ENCODE results near the gene ZP4.

GRCh38 chr1:237894131-237894530 is 3.4 kb upstream of the ZP4 start:
- TF ChIP-seq ELF1 (IDR thresholded peaks at IDR 0.05; ENCODE audit: borderline replicate concordance, low read depth) = no peak
- TF ChIP-seq POLR2AphosphoS5 (IDR thresholded peaks at IDR 0.05; ENCODE audit: low read depth, low read length) = no peak
- no peak for TF ChIP-seq CTCF (IDR thresholded peaks at IDR 0.05 in 2 of 3, conservative IDR thresholded peaks at IDR 0.05 in 1 of 3; ENCODE audit: borderline replicate concordance in 1 of 3, insufficient read depth in 1 of 3, low read depth in 2 of 3, low read length in 2 of 3)
- TF ChIP-seq SIN3A (IDR thresholded peaks at IDR 0.05; ENCODE audit: low read depth) = no peak
- TF ChIP-seq RAD21 (IDR thresholded peaks at IDR 0.05; ENCODE audit: low read depth) = no peak
- TF ChIP-seq YY1 (IDR thresholded peaks at IDR 0.05; ENCODE audit: extremely low read depth, insufficient replicate concordance, low read depth, low read length) = no peak
- TF ChIP-seq POLR2A (IDR thresholded peaks at IDR 0.05; ENCODE audit: borderline replicate concordance, extremely low read depth, insufficient read depth, insufficient read length) = no peak
- no peak for TF ChIP-seq JUND (IDR thresholded peaks at IDR 0.05)
- TF ChIP-seq ATF3 (IDR thresholded peaks at IDR 0.05) = no peak

All from HCT116 (cell line).